Naive B cell (primary cell): ENCODE measurements around the gene MPST. TPM values are rescaled to one million over a fixed set of nuclear protein-coding genes. Genes with fewer than 3 reads are reported as not detected.

Experiments used
- ATAC-seq, 2 donors: fragments of 150-1000 bp; cut with Tn5 transposase; 2 replicates each; pipeline ENCODE4 v1.10.0; 2021; ENCODE audit warnings: low read depth in 2 of 2, mild to moderate bottlenecking in 2 of 2, moderate library complexity in 2 of 2
- DNase-seq: peaks from one replicate; pipeline ENCODE4 v3.0.0; 2022
- H3K27ac Mint-ChIP-seq, 6 donors: one replicate each; pipeline ENCODE4 v1.8.0; 2020 to 2022; ENCODE audit warnings: mild to moderate bottlenecking in 6 of 6, mixed read lengths in 6 of 6, moderate library complexity in 5 of 6, inconsistent platforms in 2 of 6
- H3K27me3 Mint-ChIP-seq, 3 donors: one replicate each; pipeline ENCODE4 v1.8.0; 2021 to 2022; ENCODE audit warnings: mixed read lengths in 3 of 3, mild to moderate bottlenecking in 1 of 3
- H3K36me3 Mint-ChIP-seq, 2 donors: one replicate each; pipeline ENCODE4 v1.8.0; 2020 to 2022; ENCODE audit warnings: mixed read lengths in 2 of 2, inconsistent platforms in 1 of 2, mild to moderate bottlenecking in 1 of 2
- H3K4me1 Mint-ChIP-seq, 3 donors: one replicate each; pipeline ENCODE4 v1.8.0; 2020 to 2022; ENCODE audit warnings: mixed read lengths in 3 of 3, inconsistent platforms in 1 of 3, mild to moderate bottlenecking in 1 of 3, moderate library complexity in 1 of 3
- H3K4me3 Mint-ChIP-seq, 8 donors: one replicate each; pipeline ENCODE4 v1.8.0; 2020 to 2022; ENCODE audit warnings: mild to moderate bottlenecking in 8 of 8, mixed read lengths in 8 of 8, moderate library complexity in 8 of 8, inconsistent platforms in 2 of 8
- H3K9me3 Mint-ChIP-seq, 7 donors: one replicate each; pipeline ENCODE4 v1.8.0; 2020 to 2022; ENCODE audit warnings: mixed read lengths in 7 of 7, mild to moderate bottlenecking in 5 of 7, inconsistent platforms in 2 of 7, moderate library complexity in 1 of 7
- polyA plus RNA-seq, 6 donors: library from polyadenylated mRNA; unstranded; fragments of 300-500 nt; fragmentation: Illumina TruSeq; gene quantifications; one replicate each; pipeline ENCODE4 v1.2.3, GENCODE V29; 2021; ENCODE audit warnings: low read depth in 6 of 6

MPST gene
- polyA plus RNA-seq, 6 donors from 2014 or later = 12.0 to 16.5 (median 12.8) TPM

DNA sequence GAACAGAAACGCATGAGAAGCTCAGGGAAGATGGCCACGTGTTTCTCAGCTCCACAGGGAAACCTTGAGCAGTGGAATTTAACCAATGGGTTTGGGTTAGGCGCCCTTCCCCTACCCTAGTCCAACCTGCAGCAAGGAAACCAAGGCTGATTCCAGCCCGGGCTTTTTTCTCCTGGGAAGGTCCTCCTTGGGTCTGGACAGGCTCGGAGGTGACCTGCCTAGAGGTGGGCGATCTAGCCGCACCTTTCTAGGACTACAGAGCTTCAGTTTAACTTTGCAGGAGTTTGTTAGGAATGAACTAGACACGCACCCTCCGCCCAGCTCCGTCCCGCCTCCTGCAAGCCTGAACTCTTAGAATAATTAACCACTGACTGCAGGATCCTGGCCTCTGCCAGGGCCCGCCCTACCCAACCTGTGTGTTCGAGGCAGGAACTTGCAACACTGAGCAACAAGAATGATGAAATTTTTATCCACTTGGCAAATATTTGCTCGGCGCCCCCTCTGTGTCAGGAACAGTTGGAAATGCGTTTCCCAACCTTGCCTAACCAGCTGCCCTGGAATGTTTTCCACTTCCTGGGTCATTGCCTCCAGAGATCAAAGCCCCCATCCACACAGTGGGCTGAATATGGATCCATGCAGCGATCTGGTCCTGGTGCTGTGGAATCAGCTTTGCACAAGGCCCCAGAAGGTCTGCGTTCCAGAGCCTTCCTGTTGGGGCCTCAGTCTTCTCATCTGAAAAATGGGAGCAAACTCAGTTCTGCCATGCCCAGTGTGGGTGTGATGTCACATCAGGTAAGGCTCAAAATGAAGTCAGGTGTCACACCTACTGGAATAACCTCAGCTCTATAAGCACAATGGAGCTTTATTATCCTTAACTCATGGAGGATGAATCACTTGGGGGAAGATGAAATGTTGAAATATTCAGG, 13.3 kb downstream of the MPST start:
- Mint-ChIP-seq H3K4me3 (no peak overlapping the region), H3K9me3 (no peaks in the 10 kb centered on the region), H3K36me3 (no peaks in the 10 kb centered on the region), H3K27ac (no peak overlapping the region), H3K27me3 (peaks cover 8 to 11% (median 8%) of the 10 kb centered on the region in 3 donors), H3K4me1 (no peaks in the 10 kb centered on the region)
- ATAC-seq (no peak), DNase-seq (no peak)

DNA sequence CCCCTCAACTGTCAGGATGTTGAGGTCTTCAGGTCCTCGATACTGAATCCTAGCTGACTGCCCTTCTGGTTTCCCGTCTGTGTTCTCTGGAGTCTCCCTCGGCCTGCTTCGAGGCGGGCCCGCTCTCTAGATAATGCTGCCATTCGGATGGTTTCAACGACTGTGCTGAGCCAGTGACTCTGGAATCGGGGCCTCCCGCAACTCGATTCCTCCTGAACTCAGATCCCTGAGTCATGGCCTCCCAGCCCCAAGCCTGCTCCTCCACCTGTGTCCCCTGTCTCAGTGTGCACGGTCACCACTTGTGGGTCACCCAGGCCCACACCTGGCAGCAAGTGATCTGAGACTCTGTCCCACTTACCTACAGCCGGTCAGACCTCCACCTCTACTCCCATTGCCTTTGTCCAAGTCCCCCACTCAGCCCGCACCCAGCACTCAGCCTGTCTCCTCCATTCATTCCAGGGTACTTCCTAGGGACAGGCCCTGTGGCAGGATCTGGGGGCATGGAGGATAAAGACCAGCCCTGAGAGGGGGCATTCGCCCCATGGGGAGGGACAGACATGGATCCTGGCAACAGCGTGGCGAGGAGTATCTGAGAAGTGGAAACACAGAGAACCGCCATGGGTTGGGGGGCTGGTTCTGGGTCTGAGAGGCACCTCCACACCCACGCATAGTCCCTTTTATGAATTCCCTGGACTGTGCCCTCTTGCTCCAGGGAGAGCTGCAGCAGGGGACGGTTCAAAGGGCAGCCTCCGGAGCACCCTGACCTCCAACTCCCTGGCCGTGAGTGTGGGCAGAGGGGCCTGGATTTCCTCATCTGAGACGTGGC, 14.3 kb downstream of the MPST start:
- Mint-ChIP-seq H3K4me3 (no peak overlapping the region), H3K36me3 (no peaks in the 10 kb centered on the region), H3K27me3 (peaks cover 8 to 11% (median 9%) of the 10 kb centered on the region in 3 donors), H3K9me3 (no peaks in the 10 kb centered on the region), H3K27ac (no peak overlapping the region), H3K4me1 (no peaks in the 10 kb centered on the region)
- DNase-seq = no peak
- ATAC-seq = no peak

DNA sequence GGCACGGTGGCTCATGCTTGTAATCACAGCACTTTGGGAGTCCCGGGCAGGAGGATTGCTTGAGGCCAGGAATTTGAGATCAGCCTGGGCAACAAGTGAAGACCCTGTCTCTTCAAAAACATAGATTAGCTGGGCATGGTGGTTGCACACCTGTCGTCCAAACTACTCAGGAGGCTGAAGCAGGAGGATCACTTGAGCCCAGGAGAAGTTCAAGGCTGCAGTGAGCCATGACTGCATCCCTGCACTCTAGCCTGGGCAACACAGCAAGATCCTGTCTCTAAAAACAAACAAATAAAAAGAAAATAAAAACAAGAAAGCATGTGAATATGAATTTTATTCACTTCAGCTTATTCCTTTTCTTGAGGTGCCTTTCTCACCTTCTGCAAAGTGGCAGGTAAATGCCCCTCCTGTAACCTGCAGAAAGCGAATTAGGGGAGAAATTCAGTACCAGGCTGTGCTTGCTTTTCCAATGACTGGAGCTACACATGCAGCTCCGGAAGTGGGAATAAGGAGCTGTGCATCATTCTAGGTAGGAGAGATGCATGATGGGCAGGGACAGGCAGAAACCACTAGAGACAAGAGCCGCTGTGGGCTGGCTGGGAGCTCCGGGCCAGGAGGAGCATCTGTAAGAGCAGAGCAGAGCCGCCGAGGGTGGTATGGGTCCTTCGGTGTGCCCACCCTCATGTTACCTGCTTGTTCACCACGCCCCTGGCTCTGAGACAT, 17.3 kb downstream of the MPST start:
- ATAC-seq (no peak), DNase-seq (no peak)
- Mint-ChIP-seq H3K9me3 (no peaks in the 10 kb centered on the region), H3K27ac (no peak overlapping the region), H3K36me3 (no peaks in the 10 kb centered on the region), H3K4me1 (no peaks in the 10 kb centered on the region), H3K27me3 (peaks cover 9 to 24% (median 14%) of the 10 kb centered on the region in 3 donors), H3K4me3 (no peak overlapping the region)

DNA sequence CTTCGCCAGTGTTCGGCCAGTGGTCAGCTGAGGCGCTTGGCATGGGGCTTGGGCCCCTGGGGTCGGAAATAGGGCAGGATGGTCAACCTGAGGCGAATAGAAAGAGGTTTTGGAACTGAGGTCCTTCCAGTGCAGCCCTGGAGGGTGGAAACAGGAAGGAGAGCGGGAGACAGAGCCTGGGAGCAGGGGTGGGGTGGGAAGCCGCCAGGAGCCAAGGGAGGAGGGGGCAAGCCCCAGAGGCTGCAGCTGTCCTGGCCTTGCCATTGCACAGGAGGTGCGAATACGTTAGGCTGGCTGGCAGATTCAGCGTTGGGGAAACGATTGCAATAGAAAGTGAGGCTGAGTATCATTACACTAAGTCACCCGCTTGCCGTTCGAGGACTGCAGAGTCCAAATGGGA, 18.1 kb downstream of the MPST start:
- no peak overlapping the region for H3K27ac Mint-ChIP-seq
- peaks cover 9 to 26% (median 14%) of the 10 kb centered on the region in 3 donors for H3K27me3 Mint-ChIP-seq

DNA sequence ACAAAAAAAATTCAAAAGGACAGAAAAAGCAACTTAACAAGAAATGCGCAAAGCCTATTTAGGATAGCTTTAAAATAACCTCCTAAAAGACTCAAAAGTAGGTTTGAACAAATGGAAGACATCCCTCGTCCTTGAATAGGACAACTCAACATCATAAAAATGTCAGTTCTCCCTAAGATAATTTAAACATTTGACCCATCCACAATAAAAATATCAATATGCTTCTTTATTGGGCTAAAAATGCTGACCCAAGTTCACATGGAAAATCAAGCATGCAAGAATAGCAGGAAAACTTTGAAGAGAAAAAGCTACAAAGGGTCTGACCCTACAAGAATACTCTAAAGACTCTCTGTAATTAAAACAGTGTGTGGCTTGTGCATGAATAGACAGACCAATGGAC, 19.9 kb downstream of the MPST start:
- DNase-seq (no peak), ATAC-seq (no peak)
- H3K4me1 Mint-ChIP-seq = peaks cover 0 to 3% (median 0%) of the 10 kb centered on the region in 3 donors
- no peak overlapping the region for H3K27ac Mint-ChIP-seq
- H3K9me3 Mint-ChIP-seq = no peaks in the 10 kb centered on the region
- H3K27me3 Mint-ChIP-seq = peaks cover 9 to 31% (median 14%) of the 10 kb centered on the region in 3 donors
- H3K4me3 Mint-ChIP-seq = no peak overlapping the region
- no peaks in the 10 kb centered on the region for H3K36me3 Mint-ChIP-seq

More for the DNA sequence above, 18.1 kb downstream of the MPST start:
- Mint-ChIP-seq H3K9me3 (no peaks in the 10 kb centered on the region), H3K4me3 (peak overlapping the region in 1 of 8 donors; percentile 21), H3K4me1 (no peaks in the 10 kb centered on the region), H3K36me3 (no peaks in the 10 kb centered on the region)
- ATAC-seq (no peak), DNase-seq (no peak)

DNA sequence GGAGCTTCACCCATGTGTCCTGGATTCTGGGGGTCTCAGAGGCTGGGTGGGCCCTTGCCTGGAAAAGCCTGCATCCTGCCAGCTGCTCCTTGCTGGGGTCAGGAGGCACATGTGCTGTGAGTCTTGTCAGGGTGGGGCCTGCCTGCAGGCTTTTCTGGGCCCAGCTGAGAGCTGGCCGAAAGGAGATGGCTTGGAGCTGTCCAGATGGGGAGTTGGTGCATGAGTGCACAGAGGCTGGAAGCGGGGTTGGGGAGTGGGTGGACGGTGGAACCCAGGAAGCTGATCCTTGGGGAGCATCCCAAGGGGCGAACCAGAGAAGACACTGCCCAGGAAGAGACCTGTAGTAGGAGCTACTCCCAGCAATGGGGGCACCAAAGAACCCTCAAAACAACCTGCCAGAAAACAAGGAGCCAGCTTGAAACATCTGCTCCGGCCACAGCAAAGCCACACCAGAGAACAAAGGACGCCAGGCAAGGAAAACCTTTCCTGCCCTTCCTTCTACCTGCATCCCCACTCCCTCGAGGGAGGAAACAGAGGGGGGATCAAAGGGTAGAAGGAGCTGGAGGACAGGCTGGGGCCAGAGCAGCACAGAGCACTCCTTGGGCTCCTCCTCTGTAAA, 23.8 kb downstream of the MPST start:
- no peaks in the 10 kb centered on the region for H3K36me3 Mint-ChIP-seq
- no peak overlapping the region for H3K27ac Mint-ChIP-seq
- DNase-seq = no peak
- H3K27me3 Mint-ChIP-seq = peaks cover 0 to 22% (median 4%) of the 10 kb centered on the region in 3 donors
- H3K9me3 Mint-ChIP-seq = no peaks in the 10 kb centered on the region
- H3K4me3 Mint-ChIP-seq = no peak overlapping the region
- no peak for ATAC-seq
- H3K4me1 Mint-ChIP-seq = peaks cover 9 to 19% (median 11%) of the 10 kb centered on the region in 3 donors

DNA sequence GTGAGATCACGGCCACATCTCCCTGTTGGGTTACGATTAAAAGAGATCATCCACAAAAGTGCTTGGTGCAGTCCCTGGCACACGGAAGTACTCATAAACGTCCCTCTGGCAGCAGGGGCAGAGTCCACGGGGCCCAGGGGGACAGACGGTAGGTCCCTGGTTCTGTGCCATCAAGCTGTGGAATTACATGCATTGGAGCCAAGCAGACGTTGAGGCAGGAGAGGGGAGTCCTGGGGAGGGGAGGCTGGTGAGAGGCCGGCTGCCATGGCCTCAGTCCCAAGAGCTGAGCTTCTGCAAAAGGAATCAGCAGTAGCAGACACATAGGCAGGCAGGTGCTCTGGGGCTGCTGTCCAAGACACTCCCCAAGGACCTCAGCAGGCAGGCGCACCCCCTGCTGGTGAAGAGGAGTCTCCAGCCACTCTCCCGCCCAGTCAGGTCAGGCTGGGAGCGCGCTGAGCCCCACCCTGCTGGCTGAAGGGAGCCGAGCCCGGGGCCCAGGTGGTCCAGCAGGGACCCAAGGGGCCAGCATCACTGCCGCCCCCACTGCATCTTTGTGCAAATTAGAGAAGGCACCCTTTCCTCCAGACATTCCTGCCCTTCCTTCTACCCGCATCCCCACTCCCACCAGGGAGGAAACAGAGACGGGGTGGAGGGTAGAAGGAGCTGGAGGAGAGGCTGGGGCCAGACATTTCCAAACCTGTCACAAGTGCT, 24.4 kb downstream of the MPST start:
- peaks cover 9 to 19% (median 11%) of the 10 kb centered on the region in 3 donors for H3K4me1 Mint-ChIP-seq
- H3K27ac Mint-ChIP-seq = no peak overlapping the region
- DNase-seq = peak; percentile 30
- no peak overlapping the region for H3K4me3 Mint-ChIP-seq
- no peaks in the 10 kb centered on the region for H3K9me3 Mint-ChIP-seq
- H3K27me3 Mint-ChIP-seq = peaks cover 0 to 22% (median 4%) of the 10 kb centered on the region in 3 donors
- H3K36me3 Mint-ChIP-seq = no peaks in the 10 kb centered on the region
- ATAC-seq = peak; percentile 75 to 76

DNA sequence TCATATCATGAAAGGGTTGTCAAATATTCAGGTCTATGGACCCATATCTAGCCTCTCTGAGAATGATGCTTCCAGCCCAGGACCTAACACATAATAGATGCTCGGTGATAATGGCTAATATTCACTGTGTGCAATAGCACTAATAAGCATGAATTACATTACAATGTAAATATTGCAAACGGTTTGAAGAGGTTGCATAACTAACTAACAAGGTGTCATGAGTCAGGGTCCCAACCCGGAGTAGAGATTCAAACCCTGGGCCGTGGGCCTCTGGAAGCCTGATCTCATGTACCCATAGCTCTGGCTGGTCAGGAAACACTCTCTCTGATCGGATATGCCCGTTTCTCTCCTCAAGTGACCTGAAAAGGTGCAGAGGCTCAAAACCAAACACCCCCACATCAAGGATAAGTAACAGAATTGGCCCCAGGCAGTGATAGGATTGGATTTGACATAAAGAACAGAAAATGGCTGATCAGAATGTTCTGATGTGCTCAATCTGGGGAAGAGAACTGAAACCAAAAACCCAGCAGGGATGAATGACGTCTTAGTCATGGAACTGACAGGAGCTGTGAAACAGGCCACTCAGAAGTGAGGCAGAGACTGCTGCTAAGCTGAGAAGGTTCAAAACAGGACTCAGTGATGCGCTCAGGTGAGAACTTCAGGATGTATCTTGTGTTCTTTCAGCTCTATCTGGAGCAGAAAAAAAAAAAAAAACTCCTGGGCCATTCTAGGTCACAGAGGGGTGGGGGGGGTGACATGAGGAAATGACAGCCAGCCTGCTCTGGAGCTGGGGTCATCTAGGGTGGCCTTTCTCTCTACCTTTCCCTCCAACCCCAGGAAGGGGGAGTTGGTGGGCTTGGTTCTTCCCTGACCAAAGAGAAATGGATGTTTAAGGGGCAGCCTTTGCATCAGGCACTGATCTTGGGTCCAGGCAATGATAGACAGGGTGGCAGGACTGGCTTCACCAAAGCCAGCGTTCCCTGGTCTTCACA, 25.4 kb downstream of the MPST start:
- Mint-ChIP-seq H3K27ac (peak overlapping the region in 4 of 6 donors; percentile 16 to 71 (median 47)), H3K9me3 (no peaks in the 10 kb centered on the region), H3K4me3 (peak overlapping the region in 1 of 8 donors; percentile 4), H3K36me3 (no peaks in the 10 kb centered on the region), H3K27me3 (peaks cover 0 to 17% (median 4%) of the 10 kb centered on the region in 3 donors), H3K4me1 (peaks cover 9 to 19% (median 11%) of the 10 kb centered on the region in 3 donors)
- ATAC-seq (peak; percentile 80 to 82), DNase-seq (peak; percentile 13)

DNA sequence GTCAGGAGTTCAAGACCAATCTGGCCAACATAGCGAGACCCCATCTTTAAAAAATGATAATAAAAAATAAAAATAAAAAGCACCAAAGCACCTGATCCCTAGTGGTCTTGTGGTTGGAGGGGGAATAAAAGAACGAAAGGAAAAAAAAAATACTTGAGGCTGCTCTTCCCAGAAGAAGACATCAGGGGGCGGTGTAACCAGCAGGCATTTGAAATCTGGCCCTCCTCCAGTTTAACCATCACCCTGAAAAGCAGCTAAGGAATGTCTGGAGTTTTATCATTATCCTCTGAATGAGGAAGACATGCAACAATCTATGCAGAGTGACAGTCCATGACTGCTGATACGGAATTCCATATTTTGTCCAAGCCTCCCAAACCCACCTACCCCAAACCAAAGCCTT, 26.4 kb downstream of the MPST start:
- Mint-ChIP-seq H3K4me1 (peaks cover 9 to 19% (median 11%) of the 10 kb centered on the region in 3 donors), H3K36me3 (no peaks in the 10 kb centered on the region), H3K27ac (peak overlapping the region in 2 of 6 donors; percentile 32 to 54), H3K9me3 (no peaks in the 10 kb centered on the region), H3K27me3 (peaks cover 0 to 8% (median 0%) of the 10 kb centered on the region in 3 donors), H3K4me3 (no peak overlapping the region)
- no peak for DNase-seq
- ATAC-seq = no peak

DNA sequence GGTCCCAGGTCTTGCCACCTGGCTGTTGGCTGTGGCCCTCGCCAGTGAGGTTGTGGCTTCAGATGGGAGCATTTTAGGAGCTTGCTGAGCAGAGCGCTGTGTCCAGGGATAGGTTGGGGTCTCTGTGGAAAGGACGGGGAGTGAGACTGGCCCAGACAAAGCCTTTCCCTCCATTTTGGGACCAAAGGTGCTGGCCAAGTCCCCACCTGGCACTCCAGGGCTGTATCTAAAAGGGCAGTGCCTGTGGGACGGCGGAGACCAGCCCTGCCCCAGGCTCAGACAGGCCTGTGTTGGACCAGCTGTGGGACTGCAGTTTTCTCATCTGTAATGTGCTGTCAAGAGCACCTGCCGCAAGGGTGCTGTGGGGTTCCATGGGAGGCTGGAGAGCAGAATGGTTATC, 27.0 kb downstream of the MPST start:
- Mint-ChIP-seq H3K4me1 (peaks cover 9 to 21% (median 11%) of the 10 kb centered on the region in 3 donors), H3K9me3 (no peaks in the 10 kb centered on the region), H3K36me3 (no peaks in the 10 kb centered on the region), H3K27me3 (peaks cover 0 to 6% (median 0%) of the 10 kb centered on the region in 3 donors), H3K4me3 (no peak overlapping the region), H3K27ac (peak overlapping the region in 1 of 6 donors; percentile 32)
- DNase-seq (no peak), ATAC-seq (no peak)

DNA sequence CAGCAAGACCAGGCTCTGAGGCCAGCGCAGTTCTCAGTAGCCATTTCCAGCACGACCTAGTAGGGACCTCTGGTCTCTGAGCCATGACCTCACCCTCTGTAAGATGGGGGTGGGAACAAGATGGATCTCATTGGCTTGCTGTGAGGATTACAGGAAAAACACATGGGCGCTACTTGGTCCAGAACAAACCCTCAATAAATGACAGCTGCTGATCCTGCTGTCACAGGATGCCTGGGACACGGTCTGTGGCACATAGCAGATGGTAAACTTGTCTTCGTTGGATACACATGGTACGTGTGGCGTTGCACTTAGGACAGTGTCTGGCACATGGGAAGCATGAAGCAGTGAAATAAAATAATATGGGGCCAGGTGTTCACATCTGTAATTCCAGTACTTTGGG, 27.5 kb downstream of the MPST start:
- H3K36me3 Mint-ChIP-seq = no peaks in the 10 kb centered on the region
- no peak overlapping the region for H3K27ac Mint-ChIP-seq
- H3K9me3 Mint-ChIP-seq = no peaks in the 10 kb centered on the region
- H3K4me1 Mint-ChIP-seq = peaks cover 9 to 21% (median 11%) of the 10 kb centered on the region in 3 donors
- no peak for ATAC-seq
- DNase-seq = no peak
- peak overlapping the region in 1 of 8 donors; percentile 9 for H3K4me3 Mint-ChIP-seq
- H3K27me3 Mint-ChIP-seq = peaks cover 0 to 6% (median 0%) of the 10 kb centered on the region in 3 donors
